Stimulated activated CD8-positive, alpha-beta memory T cell treated with anti-CD3 and anti-CD28 coated beads, Interleukin-4, amount 100 ng/mL, for 1 hour (primary cell): ENCODE data around the gene SYNCRIP.
"Not testable (repeated sequence)": the region's sequence is repeated elsewhere in the genome, so short reads cannot be mapped to it uniquely, and the experiment has no call there.

Experiments
- DNase-seq, 2 donors: peaks; one replicate each; pipeline ENCODE4 v3.0.0-alpha.2; 2020; ENCODE audit warnings: low read depth in 2 of 2, low spot score in 1 of 2

SYNCRIP gene

DNA sequence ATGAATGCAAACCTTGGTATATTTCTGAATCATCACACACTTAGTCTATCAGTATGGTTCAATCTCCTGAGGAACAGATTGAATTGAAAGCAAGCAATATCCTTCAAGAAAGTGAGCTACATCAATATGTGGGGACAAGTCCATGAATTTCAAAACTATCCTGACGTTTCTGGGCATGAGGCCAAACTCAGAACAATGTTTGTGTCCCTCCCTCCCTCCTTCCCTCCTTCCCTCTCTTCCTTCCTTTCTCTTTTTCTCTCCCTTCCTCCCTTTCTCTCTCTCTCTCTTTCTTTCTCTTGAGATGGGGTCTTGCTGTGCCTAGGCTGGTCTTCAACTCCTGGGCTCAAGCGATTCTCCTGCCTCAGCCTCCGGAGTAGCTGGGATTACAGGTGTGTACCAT is 27.9 kb upstream of the SYNCRIP start:
- DNase-seq: no peak

DNA sequence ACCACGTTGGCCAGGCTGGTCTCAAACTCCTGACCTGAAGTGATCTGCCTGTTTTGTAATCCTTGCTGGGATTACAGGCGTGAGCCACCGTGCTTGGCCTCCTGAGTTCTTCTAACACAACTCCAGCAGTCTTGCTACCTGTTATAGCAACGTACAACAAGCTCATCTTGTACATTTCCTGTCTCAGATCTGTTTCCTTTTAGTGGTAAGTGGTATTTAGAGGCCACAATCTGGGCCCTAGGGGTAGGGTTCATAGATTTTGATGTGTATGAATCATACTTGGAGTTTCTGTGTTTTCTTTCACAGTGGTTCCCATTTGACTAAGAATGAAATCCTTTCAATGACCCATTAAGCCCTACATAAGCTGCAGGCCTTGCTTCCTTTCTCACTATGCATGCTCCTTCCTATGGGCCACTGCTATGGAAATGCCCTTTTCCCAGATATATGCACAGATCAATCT is 27.1 kb upstream of the SYNCRIP start:
- no peak for DNase-seq

DNA sequence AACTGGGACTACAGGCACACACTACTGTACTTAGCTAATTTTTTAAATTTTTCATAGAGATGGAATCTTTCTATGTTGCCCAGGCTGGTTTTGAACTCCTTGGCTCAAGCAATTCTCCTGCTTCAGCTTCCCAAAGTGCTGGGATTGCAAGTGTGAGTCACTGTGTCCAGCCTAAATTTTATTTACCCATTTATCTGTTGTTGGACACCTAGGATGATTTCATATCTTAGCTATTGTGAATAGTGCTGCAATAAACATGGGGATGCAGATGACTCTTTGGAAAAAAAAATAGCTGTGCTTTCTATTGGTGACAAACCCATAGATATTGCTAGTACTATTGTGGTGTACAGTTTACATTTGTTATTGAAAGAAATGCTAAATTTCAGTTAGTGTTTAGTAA is 19.6 kb upstream of the SYNCRIP start:
- no peak for DNase-seq

DNA sequence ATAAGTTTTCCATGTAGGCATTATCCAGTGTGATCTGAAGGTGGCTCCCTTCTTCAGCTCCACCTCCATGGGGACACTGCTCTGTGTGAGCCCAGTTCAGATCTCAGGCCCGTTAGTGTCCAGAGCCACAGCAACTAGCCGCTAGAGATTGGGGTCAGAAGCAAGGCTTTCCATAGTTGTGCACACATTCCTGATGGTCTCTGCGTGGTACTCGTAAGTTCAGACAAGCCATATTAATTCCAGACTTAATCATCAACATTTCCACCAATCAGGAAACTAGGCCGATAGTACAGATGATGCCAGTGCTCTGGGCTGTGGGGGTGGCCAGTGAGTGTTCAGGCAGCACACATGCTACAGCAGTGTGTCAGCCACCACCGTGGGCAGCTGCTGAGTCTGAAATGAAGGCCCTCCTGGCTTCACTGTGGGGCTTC is 17.5 kb upstream of the SYNCRIP start:
- DNase-seq: no peak

DNA sequence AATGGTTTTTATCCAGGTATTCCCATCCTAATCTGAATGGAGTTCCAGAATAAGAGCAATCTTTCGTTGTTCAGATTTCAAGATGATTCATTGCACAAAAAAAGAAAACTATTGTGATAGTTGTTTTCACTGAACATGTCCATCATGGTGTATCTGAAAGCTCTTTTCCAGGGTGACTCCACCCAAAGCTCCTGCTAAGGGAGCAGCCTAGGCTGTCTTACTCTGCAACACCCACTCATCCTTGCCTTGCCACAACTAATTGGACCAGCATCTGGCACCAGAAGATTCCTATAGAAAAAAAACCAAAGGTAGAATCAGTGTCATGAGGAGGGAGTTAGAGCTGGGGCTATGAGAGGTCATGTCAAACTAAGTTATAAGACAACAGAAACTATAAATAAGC is 7.9 kb upstream of the SYNCRIP start:
- no peak for DNase-seq

DNA sequence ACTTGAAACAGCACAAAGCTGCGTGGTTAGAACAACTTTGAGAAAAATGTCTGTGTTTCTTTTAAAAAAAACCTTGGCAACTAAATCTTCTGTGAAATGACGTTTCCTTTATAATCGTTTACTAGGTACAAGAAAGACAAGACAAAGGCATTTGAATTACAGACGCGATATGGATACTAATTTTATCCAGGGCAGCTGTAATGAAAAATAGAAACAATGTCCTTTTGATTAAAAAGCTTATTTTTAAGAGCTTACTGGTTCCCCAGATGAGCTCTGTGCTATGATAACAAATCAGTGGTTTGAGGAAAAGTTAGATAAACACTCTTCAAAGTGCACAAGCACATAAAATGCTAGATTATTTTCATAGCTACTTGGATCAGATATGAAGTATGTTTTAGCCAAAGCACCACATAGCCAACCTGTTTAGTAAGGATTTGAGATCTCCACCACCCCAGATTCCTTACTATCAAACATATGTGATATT is 1.6 kb upstream of the SYNCRIP start:
- no peak for DNase-seq

DNA sequence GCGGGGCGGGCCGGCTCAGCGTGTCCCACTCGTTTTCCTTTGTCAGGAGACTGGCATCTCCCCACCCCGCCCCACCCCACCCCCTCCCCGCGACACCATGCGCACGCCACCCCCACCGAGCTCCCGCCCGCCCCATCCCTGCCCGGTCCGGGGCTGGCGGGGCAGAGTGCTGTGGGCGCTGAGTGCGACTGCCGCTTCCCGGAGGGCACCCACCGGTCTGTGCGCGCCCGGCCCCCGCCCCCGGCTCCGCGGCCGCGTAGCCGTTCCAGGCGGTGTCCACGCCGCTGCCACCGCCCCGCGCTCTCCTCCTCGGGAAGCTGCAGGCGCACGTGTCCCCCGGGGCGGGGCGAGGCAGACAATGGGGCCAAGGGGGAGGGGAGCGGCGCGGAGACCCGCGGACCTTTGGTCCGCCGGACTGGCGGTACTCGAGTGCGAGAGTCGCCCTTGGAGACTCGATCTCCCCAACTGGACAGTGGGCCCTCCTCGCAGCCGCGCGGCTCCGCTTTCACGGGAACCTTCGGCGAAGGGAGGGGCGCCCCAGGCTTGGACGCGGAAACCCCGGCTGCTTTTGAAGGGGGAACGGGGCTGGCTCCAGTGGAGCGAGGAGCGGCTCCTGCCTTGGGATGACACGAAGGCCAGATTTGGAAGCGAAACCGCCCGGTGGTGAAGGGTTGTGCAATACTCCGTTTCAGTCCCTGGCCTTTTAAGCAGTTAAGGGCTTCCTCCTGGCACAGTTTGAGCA is 1.0 kb upstream of the SYNCRIP start:
- DNase-seq: peak; percentile 22 to 39

DNA sequence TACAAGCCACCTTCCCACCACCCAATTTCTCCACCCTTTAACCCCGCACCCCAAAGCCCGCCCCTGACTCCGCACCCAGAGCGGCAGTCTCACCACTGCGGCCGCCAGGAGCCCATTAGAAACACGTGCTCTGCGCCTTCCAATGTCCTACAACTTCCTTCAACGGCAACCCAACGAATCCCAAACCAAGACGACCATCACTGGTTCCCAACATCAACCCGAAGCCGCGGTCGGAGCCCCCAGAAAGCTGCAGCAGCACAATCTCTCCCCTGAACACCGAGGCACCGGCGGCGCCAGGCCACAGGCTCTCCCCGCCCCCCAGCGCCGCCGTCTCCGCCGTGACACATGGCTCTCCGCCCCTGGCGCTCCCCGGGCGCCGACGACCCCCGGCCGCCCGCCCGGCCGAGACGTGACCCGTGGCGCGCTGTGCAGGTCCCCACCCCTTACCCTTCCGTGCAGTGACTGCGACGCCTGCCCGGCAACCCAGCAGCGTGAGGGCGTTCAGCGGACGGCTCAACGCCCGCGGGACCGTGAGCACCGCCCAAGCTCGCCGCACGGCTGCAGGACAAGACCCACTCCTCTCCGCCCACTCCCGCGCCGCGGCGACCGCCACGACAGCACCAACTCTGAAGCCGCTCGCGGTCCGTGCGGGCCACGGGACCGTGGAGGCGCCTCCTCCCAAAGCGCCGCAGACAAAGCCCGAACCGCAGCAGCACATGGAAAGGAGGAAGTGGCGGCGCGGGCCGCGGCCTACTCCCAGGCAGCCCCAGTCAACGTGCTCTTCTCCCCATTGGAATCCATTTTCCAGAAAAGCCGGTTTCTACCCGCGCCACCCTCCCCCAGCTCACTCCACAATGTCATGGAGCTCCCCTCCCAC is 551 bp downstream of the SYNCRIP start:
- DNase-seq: peak; percentile 9 to 22

DNA sequence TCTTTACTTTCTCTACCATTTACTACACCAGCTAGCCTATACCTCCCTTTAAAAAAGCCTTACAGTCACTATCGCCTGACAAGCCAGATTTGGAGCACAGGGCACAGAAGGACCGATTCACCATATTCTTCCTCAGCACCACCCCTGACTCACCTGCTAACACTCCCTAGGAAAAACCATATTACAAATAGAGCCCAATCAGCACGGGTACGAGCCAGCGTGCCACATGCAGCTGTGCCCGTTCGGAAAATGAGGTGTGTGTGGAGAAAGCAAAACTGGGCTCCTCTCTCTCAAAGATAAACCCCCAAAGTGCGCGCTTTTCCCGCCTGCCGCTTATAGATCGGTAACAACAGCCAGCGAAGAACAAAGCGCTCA is 1.2 kb downstream of the SYNCRIP start:
- DNase-seq: peak in 1 of 2 donors; percentile 7

- no peak for DNase-seq
Measured at GRCh38 chr6:85640821-85641220, 1.9 kb downstream of the SYNCRIP start.

DNA sequence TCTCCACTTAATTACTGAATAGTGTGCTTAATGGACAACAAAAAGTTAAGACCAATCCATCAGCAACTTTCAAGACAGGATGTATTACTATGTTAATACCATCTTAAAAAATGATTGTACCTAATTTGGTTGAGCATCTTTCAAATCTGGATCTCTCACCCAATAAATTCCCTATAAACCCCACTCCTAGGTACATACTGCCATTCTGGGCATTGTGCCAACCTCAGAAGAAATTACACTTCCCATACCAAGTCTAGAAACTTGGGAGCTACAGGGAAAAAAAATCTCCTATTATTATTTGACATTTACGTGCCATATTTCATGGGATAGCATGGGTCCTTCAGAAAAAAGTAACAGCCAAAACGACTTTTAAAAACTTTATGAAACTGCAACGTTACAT is 5.1 kb downstream of the SYNCRIP start:
- no peak for DNase-seq

DNA sequence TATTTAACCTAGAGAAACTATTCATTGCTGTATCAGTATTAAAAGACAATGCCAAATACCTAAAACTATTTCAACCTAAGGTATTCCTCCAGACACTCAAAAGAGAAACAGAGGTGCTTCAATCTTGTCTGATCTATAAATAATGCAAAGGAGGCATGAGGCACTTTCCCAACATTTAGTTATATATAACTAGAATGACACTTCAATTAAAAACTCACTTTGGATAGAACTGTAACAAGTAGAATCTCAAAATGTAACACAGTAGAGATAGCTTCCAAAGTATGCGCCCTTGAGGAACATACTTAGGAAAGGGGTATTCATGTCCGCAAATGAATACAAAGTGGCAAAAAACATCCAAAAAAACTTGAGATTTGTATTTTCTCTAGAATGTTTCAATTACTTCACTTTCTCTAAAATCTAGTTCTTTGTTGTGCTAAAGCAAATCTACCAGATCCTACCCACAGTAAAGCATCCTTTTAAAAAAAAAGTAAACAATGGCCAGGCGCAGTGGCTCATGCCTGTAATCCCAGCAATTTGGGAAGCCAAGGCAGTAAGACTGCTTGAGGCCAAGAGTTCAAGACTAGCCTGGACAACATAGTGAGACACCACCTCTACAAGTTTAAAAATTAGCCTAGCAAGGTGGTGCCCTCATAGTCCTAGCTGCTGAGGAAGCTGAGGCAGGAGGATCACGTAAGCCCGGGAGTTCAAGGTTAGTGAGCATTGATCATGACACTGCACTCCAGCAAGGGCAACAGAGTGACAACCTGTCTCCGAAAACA is 10.3 kb downstream of the SYNCRIP start:
- DNase-seq: no peak

- not testable (repeated sequence) for DNase-seq
Measured at GRCh38 chr6:85631117-85631516, 11.6 kb downstream of the SYNCRIP start.

- no peak for DNase-seq
Measured at GRCh38 chr6:85628353-85628752, 14.3 kb downstream of the SYNCRIP start.

- no peak for DNase-seq
Measured at GRCh38 chr6:85620308-85620707, 22.4 kb downstream of the SYNCRIP start.

DNA sequence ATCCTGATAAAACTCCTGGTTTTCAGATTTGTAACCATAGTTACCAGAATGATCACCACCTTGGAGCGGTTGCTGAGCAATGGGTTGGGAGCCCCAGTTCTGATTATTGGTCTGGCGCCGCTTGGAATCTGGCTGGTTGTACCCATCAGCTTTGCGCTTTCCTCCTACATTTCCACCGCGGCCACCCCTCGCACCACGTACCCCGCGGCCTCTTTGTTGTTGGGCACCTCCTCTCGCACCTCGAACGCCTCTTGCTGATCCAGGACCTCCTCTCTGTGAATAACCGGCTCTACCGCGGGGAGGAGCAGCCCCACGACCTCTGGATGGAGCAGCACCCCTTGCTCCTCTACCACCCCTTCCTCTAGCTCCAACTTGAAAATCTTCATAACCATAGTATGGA is 27.9 kb downstream of the SYNCRIP start:
- no peak for DNase-seq

DNA sequence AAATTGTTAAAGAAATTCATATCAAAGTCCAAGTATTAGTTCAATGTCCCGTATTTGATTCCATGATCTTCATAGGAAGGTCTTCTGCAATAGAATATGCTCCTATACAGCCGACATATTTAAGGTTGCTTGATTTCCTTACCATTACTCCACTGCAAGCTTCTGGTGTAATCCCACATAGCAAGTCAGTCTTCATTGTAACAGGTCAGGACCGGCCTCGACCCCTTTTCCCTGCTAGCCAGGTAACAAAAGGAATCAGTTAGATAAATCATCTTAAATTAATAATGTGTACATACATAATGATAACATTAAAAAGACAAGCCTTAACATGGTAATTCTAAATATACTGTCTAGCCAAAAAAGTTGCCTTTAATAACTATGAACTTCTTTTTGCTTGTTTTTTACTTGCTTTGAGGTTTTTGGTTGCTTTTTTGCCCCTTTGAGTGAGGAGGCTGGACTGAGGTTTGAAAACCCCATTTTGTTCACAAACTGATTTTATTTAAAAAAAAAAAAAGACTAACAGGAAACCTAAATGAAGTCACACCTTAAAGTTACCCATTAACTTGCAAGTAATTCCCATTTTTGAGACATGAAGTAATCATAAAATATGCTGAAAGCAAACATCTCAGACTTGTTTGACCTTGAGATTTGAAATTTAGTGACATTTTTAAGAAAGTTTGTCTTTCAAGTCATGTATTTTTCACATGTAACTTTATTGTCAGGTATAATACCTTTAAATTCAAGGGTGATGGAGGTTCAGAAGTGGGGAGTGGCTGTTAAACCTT is 29.8 kb downstream of the SYNCRIP start:
- no peak for DNase-seq

DNA sequence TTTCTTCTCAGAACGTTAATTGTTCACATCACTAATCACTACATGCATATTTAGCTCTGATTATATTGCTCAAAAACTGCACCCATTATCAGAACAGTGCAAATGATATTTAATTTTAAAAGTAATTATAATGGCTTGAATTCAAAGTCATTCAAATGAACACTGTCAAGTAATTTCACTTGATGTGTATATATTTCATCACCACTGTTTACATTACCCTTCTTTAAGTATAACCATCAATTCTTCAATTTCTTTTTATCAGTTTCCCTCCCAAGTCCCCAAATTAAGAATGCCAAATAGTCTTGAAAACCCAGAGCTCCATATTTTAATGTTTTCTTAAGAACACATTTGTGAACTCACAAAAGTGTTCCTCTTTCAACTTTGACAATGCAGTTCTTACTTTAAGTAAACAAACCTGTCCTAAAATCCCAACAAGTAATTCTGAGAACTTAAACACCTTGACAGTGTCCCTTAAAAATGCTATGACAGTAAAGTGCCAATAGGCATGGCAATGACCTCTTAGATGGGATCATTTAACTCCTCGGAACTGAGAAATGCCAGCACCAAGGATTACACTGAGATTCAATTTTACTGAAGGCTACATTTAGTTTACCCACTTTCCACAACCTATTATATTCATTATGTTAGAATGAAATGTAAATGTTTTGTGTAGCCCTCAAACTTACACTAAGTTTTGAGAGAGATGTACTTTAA is 32.3 kb downstream of the SYNCRIP start:
- DNase-seq: no peak

GRCh38 chr6:85602100-85602499 is 40.6 kb downstream of the SYNCRIP start:
- DNase-seq: no peak

- DNase-seq: no peak
Measured at GRCh38 chr6:85600713-85601313, 41.9 kb downstream of the SYNCRIP start.
